K562 (cell line): ENCODE data around the gene DNAJC6. TPM values are rescaled to one million over a fixed set of nuclear protein-coding genes. Genes with fewer than 3 reads are reported as not detected.

Experiments
- CCNT2 ChIP-seq: IDR thresholded peaks from 2 replicates; pipeline ENCODE4 v1.6.1; 2011; ENCODE audit warnings: borderline replicate concordance, low read depth, mild to moderate bottlenecking, moderate library complexity, mixed read lengths, low read length; ENCODE audit not compliant: insufficient read length; ENCODE audit errors: extremely low read depth
- ELF1 ChIP-seq: fragments of 200-800 bp; sonication (Bioruptor generic); IDR thresholded peaks from 2 replicates; pipeline ENCODE4 v1.6.1; 2016; ENCODE audit warnings: missing genetic modification characterization, missing compliant biosample characterization
- HDAC2 ChIP-seq: fragments of 450-650 bp; IDR thresholded peaks from 2 replicates; pipeline ENCODE4 v1.6.1; 2016; ENCODE audit warnings: mild to moderate bottlenecking
- MECOM ChIP-seq: fragments of 250-450 bp; sonication (Bioruptor Pico); IDR thresholded peaks from 2 replicates; pipeline ENCODE4 v1.8.0; 2022; ENCODE audit warnings: inconsistent platforms
- NBN ChIP-seq: fragments of 450-650 bp; IDR thresholded peaks from 2 replicates; pipeline ENCODE4 v1.6.1; 2016; ENCODE audit warnings: low read depth, mild to moderate bottlenecking
- NR2C1 ChIP-seq, 2 experiments: fragments of 450-650 bp; IDR thresholded peaks; 2 replicates each; pipeline ENCODE4 v1.6.1; 2017; ENCODE audit warnings: mild to moderate bottlenecking in 2 of 2, antibody characterized with exemption in 1 of 2, inconsistent platforms in 1 of 2, missing compliant biosample characterization in 1 of 2, missing genetic modification characterization in 1 of 2
- PTRF ChIP-seq: fragments of 450-650 bp; IDR thresholded peaks from 2 replicates; pipeline ENCODE4 v1.6.1; 2016; ENCODE audit warnings: mild to moderate bottlenecking, missing genetic modification characterization, missing compliant biosample characterization
- PTTG1 ChIP-seq: fragments of 450-650 bp; IDR thresholded peaks from 2 replicates; pipeline ENCODE4 v1.6.1; 2016; ENCODE audit warnings: low read depth, mild to moderate bottlenecking, missing genetic modification characterization, missing compliant biosample characterization
- RUNX1 ChIP-seq: sonication (generic); IDR thresholded peaks from 2 replicates; pipeline ENCODE4 v1.6.1; 2016; ENCODE audit warnings: antibody characterized with exemption, low read depth
- TCF7 ChIP-seq: sonication (generic); IDR thresholded peaks from 2 replicates; pipeline ENCODE4 v1.6.1; 2016; ENCODE audit warnings: antibody characterized with exemption, borderline replicate concordance
- ZNF12 ChIP-seq: sonication (generic); formaldehyde crosslinking; IDR thresholded peaks from 2 replicates; pipeline ENCODE4 v1.4.0; 2020; ENCODE audit warnings: mild to moderate bottlenecking, missing genetic modification reagents
- ZNF140 ChIP-seq: fragments of 250-450 bp; sonication (Bioruptor Pico); IDR thresholded peaks from 2 replicates; pipeline ENCODE4 v1.8.0; 2021; ENCODE audit warnings: moderate library complexity, mild to moderate bottlenecking, inconsistent platforms
- ZNF263 ChIP-seq: sonication (generic); formaldehyde crosslinking; IDR thresholded peaks from 2 replicates; pipeline ENCODE4 v1.8.0; 2022; ENCODE audit warnings: mild to moderate bottlenecking, missing genetic modification reagents, borderline replicate concordance
- polyA plus RNA-seq, 8 experiments: library from polyadenylated mRNA; depleted of rRNA in 4 of 8; stranded (reverse) in 5 of 8; unstranded in 3 of 8; fragments of >200 nt; fragmentation: Nextera tagmentation in 2 of 8; fragmentation: Illumina TruSeq in 1 of 8; extraction: Ambion mirVana in 2 of 8; extraction: Trizol in 1 of 8; gene quantifications; 2 replicates each; pipeline versions ENCODE4 v1.2.1 to v1.2.3, GENCODE V29; 2011 to 2014; ENCODE audit warnings: inconsistent platforms in 1 of 8, missing spikeins in 1 of 8
- total RNA-seq, 7 experiments: library from RNA; depleted of rRNA in 6 of 7; stranded (reverse); fragments of >200 nt in 6 of 7; fragmentation: Illumina TruSeq in 2 of 7; extraction: Trizol in 2 of 7; gene quantifications; 2 replicates each; pipeline versions ENCODE4 v1.2.1 to v1.2.3, GENCODE V29; 2011 to 2021; ENCODE audit warnings: low replicate concordance in 1 of 7
- TF ChIP-seq, protein P1 (sequence below): sonication (generic); formaldehyde crosslinking; IDR thresholded peaks from 2 replicates; pipeline ENCODE4 v1.8.1; 2023; ENCODE audit warnings: mild to moderate bottlenecking, missing genetic modification reagents
- TF ChIP-seq, protein P2 (sequence below): fragments of 450-650 bp; IDR thresholded peaks from 2 replicates; pipeline ENCODE4 v1.6.1; 2018; ENCODE audit not compliant: partially characterized antibody

Gene DNAJC6
- total and polyA plus RNA-seq, 9 of the 15 experiments (the other 6 are each of a cell fraction or from before 2014, with no cell fraction given), result 6.7 to 78.7 (median 28.0) TPM

GRCh38 chr1:65292861-65293593 lies 16.3 kb upstream of the DNAJC6 start (continued):
- TF ChIP-seq NBN (peak; percentile 98), NR2C1 (IDR thresholded peaks at IDR 0.05) (no peak), NR2C1 (tag; IDR thresholded peaks at IDR 0.05) (peak; percentile 21), PTRF (tag) (peak; percentile 32; the same call in 1 of the 2 replicates), ZNF12 (CRISPR knock-in tag) (peak; percentile 67; the same call in 1 of the 2 replicates), HDAC2 (peak; percentile 88), ZNF140 (CRISPR knock-in tag) (no peak), PTTG1 (tag) (no peak), MECOM (CRISPR knock-in tag) (peak; percentile 93), TCF7 (peak; percentile 86; the same call in 1 of the 2 replicates), ZNF263 (CRISPR knock-in tag) (no peak; the same call in 1 of the 2 replicates), RUNX1 (peak; percentile 75), ELF1 (tag) (no peak), CCNT2 (peak; percentile 97)
- TF ChIP-seq, protein P1, sequence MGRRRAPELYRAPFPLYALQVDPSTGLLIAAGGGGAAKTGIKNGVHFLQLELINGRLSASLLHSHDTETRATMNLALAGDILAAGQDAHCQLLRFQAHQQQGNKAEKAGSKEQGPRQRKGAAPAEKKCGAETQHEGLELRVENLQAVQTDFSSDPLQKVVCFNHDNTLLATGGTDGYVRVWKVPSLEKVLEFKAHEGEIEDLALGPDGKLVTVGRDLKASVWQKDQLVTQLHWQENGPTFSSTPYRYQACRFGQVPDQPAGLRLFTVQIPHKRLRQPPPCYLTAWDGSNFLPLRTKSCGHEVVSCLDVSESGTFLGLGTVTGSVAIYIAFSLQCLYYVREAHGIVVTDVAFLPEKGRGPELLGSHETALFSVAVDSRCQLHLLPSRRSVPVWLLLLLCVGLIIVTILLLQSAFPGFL (CRISPR knock-in tag), result no peak
- TF ChIP-seq, protein P2, sequence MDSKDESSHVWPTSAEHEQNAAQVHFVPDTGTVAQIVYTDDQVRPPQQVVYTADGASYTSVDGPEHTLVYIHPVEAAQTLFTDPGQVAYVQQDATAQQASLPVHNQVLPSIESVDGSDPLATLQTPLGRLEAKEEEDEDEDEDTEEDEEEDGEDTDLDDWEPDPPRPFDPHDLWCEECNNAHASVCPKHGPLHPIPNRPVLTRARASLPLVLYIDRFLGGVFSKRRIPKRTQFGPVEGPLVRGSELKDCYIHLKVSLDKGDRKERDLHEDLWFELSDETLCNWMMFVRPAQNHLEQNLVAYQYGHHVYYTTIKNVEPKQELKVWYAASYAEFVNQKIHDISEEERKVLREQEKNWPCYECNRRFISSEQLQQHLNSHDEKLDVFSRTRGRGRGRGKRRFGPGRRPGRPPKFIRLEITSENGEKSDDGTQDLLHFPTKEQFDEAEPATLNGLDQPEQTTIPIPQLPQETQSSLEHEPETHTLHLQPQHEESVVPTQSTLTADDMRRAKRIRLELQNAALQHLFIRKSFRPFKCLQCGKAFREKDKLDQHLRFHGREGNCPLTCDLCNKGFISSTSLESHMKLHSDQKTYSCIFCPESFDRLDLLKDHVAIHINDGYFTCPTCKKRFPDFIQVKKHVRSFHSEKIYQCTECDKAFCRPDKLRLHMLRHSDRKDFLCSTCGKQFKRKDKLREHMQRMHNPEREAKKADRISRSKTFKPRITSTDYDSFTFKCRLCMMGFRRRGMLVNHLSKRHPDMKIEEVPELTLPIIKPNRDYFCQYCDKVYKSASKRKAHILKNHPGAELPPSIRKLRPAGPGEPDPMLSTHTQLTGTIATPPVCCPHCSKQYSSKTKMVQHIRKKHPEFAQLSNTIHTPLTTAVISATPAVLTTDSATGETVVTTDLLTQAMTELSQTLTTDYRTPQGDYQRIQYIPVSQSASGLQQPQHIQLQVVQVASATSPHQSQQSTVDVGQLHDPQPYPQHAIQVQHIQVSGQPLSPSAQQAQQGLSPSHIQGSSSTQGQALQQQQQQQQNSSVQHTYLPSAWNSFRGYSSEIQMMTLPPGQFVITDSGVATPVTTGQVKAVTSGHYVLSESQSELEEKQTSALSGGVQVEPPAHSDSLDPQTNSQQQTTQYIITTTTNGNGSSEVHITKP, result peak; percentile 21
